A549 treated with GW870086 at 1 μM for 4 hours (cell line): ENCODE data around the gene GRAMD1A. TPM values are rescaled to one million over a fixed set of nuclear protein-coding genes. Genes with fewer than 3 reads are reported as not detected.

ENCODE experiments used
- total RNA-seq: library from RNA; stranded (reverse); fragments of 200-300 nt; extraction: Qiagen RNA extraction; gene quantifications from 5 replicates; pipeline ENCODE4 v1.2.3, GENCODE V29; 2022; ENCODE audit warnings: low read depth

GRAMD1A gene
- 127 to 167 TPM (median 165 TPM) in 5 replicates for total RNA-seq

GRCh38 chr19:34999498-35000337 is at the start of gene GRAMD1A:
Gene GRAMD1A, plus strand, starts transcription at chr19:35000323. Its CDS starts 156 bp downstream, at chr19:35000479.

GRCh38 chr19:34963573-34964406 is 36.3 kb upstream of the GRAMD1A start, which contains the start of gene ZNF792:
Gene ZNF792, minus strand, starts transcription at chr19:34964229. Its CDS starts 567 bp downstream, at chr19:34963662.

GRCh38 chr19:35030257-35031071 is 30.3 kb downstream of the GRAMD1A start, which contains the start of gene SCN1B:
Gene SCN1B, plus strand, starts transcription at chr19:35030470. Its CDS starts 351 bp downstream, at chr19:35030821.

GRCh38 chr19:35041548-35042055 is 41.5 kb downstream of the GRAMD1A start, which contains the start of gene HPN:
Gene HPN, plus strand, starts transcription at chr19:35041721. Its CDS starts 786 bp downstream, at chr19:35042507.

Other genes with a start within 250 kb of the GRAMD1A start
- gene ZNF599, start 227.1 kb upstream of the GRAMD1A start, total RNA-seq, result 1.9 to 3.9 TPM (median 2.4 TPM) in 5 replicates
- gene ZNF30, start 73.4 kb upstream of the GRAMD1A start, total RNA-seq, result 5.0 to 7.2 TPM (median 5.4 TPM) in 5 replicates
- 1.3 to 2.2 TPM (median 2.1 TPM) in 5 replicates for gene ZNF792, start 36.1 kb upstream of the GRAMD1A start, total RNA-seq
- gene SCN1B, start 30.1 kb downstream of the GRAMD1A start, total RNA-seq, result 15.3 to 20.9 TPM (median 20.5 TPM) in 5 replicates
- gene HPN, start 41.4 kb downstream of the GRAMD1A start, total RNA-seq, result 0.15 to 0.23 TPM in 2 of 5 replicates, not detected in the others
- gene FXYD3, start 115.5 kb downstream of the GRAMD1A start, total RNA-seq, result 0.39 to 0.46 TPM (median 0.42 TPM) in 3 of 5 replicates, not detected in the others
- 0.13 to 0.30 TPM (median 0.21 TPM) in 4 of 5 replicates, not detected in the other for gene LGI4, start 134.7 kb downstream of the GRAMD1A start, total RNA-seq
- 0.39 to 0.57 TPM in 2 of 5 replicates, not detected in the others for gene FXYD1, start 138.5 kb downstream of the GRAMD1A start, total RNA-seq
- gene FXYD7, start 142.9 kb downstream of the GRAMD1A start, total RNA-seq, result 0.31 to 0.40 TPM in 2 of 5 replicates, not detected in the others
- 193 to 218 TPM (median 210 TPM) in 5 replicates for gene FXYD5, start 154.4 kb downstream of the GRAMD1A start, total RNA-seq
- gene FAM187B, start 228.4 kb downstream of the GRAMD1A start, total RNA-seq, result not detected in 5 replicates
- 8.0 to 13.1 TPM (median 9.4 TPM) in 5 replicates for gene LSR, start 248.7 kb downstream of the GRAMD1A start, total RNA-seq